HEK293 (cell line): ENCODE measurements around the gene PTPRG.

ENCODE experiments used
- CTCF ChIP-seq: fragments of 450-650 bp; formaldehyde crosslinking; IDR thresholded peaks from 2 replicates; pipeline ENCODE4 v1.5.1; 2016; ENCODE audit warnings: missing biosample characterization, missing genetic modification characterization
- HOXD13 ChIP-seq: sonication (generic); formaldehyde crosslinking; IDR thresholded peaks from 2 replicates; pipeline ENCODE4 v1.8.0; 2022; ENCODE audit warnings: missing genetic modification reagents, borderline replicate concordance
- MEIS1 ChIP-seq: sonication (generic); formaldehyde crosslinking; IDR thresholded peaks from 2 replicates; pipeline ENCODE4 v1.8.1; 2022; ENCODE audit warnings: missing genetic modification reagents, mild to moderate bottlenecking, borderline replicate concordance
- SP3 ChIP-seq: fragments of 450-650 bp; formaldehyde crosslinking; IDR thresholded peaks from 2 replicates; pipeline ENCODE4 v1.5.1; 2016; ENCODE audit warnings: missing biosample characterization, missing genetic modification characterization
- YY1 ChIP-seq: fragments of 450-650 bp; formaldehyde crosslinking; IDR thresholded peaks from 2 replicates; pipeline ENCODE4 v1.5.1; 2018; ENCODE audit warnings: missing biosample characterization, missing genetic modification characterization
- ZBTB48 ChIP-seq: fragments of 450-650 bp; formaldehyde crosslinking; IDR thresholded peaks from 2 replicates; pipeline ENCODE4 v1.5.1; 2016; ENCODE audit warnings: missing biosample characterization, missing genetic modification characterization
- ZBTB7A ChIP-seq: fragments of 450-650 bp; formaldehyde crosslinking; IDR thresholded peaks from 2 replicates; pipeline ENCODE4 v1.5.1; 2016; ENCODE audit warnings: low read depth, missing biosample characterization, missing genetic modification characterization
- ZFP3 ChIP-seq: fragments of 450-650 bp; formaldehyde crosslinking; IDR thresholded peaks from 2 replicates; pipeline ENCODE4 v1.5.1; 2016; ENCODE audit warnings: low read depth, missing biosample characterization, missing genetic modification characterization
- ZNF274 ChIP-seq, 2 experiments: fragments of 200-500 bp in 1 of 2; fragments of 450-650 bp in 1 of 2; sonication (Bioruptor generic) in 1 of 2; formaldehyde crosslinking in 1 of 2; IDR thresholded peaks; 2 replicates each; pipeline versions ENCODE4 v1.5.1 to v1.6.1; 2014 to 2016; ENCODE audit warnings: borderline replicate concordance in 1 of 2, inconsistent platforms in 1 of 2, low read length in 1 of 2, missing biosample characterization in 1 of 2, missing genetic modification characterization in 1 of 2
- ZNF580 ChIP-seq: fragments of 450-650 bp; formaldehyde crosslinking; IDR thresholded peaks from 2 replicates; pipeline ENCODE4 v1.5.1; 2016; ENCODE audit warnings: missing biosample characterization, missing genetic modification characterization
- ZNF843 ChIP-seq: fragments of 450-650 bp; formaldehyde crosslinking; IDR thresholded peaks from 2 replicates; pipeline ENCODE4 v1.5.1; 2016; ENCODE audit warnings: missing biosample characterization, missing genetic modification characterization
- TF ChIP-seq, protein P1 (sequence below): fragments of 450-650 bp; formaldehyde crosslinking; IDR thresholded peaks from 2 replicates; pipeline ENCODE4 v1.5.1; 2016; ENCODE audit warnings: missing biosample characterization, missing genetic modification characterization

- TF ChIP-seq ZNF274 (IDR thresholded peaks at IDR 0.05; ENCODE audit: low read length) = no peak
- TF ChIP-seq ZNF274 (tag by site-specific recombination; IDR thresholded peaks at IDR 0.05; ENCODE audit: borderline replicate concordance) = no peak
- no peak for TF ChIP-seq SP3 (tag by site-specific recombination)
- TF ChIP-seq ZNF580 = no peak
- no peak for TF ChIP-seq ZNF843 (tag by site-specific recombination)
- TF ChIP-seq CTCF (tag by site-specific recombination) = no peak
- TF ChIP-seq, protein P1, sequence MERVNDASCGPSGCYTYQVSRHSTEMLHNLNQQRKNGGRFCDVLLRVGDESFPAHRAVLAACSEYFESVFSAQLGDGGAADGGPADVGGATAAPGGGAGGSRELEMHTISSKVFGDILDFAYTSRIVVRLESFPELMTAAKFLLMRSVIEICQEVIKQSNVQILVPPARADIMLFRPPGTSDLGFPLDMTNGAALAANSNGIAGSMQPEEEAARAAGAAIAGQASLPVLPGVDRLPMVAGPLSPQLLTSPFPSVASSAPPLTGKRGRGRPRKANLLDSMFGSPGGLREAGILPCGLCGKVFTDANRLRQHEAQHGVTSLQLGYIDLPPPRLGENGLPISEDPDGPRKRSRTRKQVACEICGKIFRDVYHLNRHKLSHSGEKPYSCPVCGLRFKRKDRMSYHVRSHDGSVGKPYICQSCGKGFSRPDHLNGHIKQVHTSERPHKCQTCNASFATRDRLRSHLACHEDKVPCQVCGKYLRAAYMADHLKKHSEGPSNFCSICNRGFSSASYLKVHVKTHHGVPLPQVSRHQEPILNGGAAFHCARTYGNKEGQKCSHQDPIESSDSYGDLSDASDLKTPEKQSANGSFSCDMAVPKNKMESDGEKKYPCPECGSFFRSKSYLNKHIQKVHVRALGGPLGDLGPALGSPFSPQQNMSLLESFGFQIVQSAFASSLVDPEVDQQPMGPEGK = no peak
- no peak for TF ChIP-seq YY1 (tag by site-specific recombination)
- TF ChIP-seq ZBTB7A (tag by site-specific recombination) = no peak
- TF ChIP-seq HOXD13 = no peak
- no peak for TF ChIP-seq MEIS1 (CRISPR knock-in tag)
- TF ChIP-seq ZBTB48 (tag by site-specific recombination) = no peak
- TF ChIP-seq ZFP3 (tag by site-specific recombination) = no peak
Measured at GRCh38 chr3:62246094-62246493, 684.7 kb downstream of the PTPRG start.
